Activated CD4-positive, alpha-beta T cell treated with anti-CD3 and anti-CD28 coated beads for 48 hours (primary cell): ENCODE measurements around the gene SH3BP5.

Source experiments
- DNase-seq: peaks from one replicate; pipeline ENCODE4 v3.0.0-alpha.2; 2020

Gene SH3BP5

DNA sequence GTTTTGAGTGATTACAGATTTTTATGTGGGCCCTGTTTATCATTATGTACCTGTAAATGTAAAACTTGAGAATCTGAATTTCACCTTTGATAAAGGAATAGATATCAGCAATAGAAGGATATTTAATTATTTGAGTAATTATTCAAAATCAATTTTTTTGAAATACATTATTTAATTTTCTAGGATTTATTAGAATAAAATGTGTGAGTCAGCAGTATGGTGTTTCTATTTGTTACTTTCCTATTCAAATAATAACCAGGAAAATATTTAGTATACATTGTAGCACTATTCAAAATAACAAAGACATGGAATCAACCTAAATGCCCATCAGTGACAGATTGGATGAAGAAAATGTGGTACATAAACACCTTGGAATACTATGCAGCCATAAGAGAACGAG lies 104.2 kb downstream of the SH3BP5 start:
- no peak for DNase-seq

- no peak for DNase-seq
Measured at GRCh38 chr3:15223685-15224572, 108.5 kb downstream of the SH3BP5 start.

- no peak for DNase-seq
Measured at GRCh38 chr3:15221574-15222217, 110.7 kb downstream of the SH3BP5 start.

GRCh38 chr3:15220661-15221060 lies 111.7 kb downstream of the SH3BP5 start:
- no peak for DNase-seq

DNA sequence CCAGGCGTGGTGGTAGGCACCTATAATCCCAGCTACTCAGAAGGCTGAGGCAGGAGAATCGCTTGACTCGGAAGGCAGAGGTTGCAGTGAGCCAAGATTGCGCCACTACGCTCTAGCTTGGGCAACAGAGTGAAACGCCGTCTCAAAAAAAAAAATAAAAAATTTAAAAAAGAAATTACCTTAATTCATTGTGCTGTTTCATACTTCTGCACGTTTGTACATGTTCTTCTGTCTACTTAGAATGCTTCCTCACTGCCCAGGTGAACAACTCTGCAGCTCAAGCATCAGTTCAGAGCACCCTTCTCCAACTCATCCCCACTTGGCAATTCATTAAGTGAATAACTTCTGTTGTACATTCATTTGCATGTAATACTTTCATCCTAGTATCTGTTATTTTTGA lies 112.3 kb downstream of the SH3BP5 start:
- no peak for DNase-seq

GRCh38 chr3:15218689-15219088 lies 113.7 kb downstream of the SH3BP5 start:
- DNase-seq: no peak

GRCh38 chr3:15217841-15218267 lies 114.5 kb downstream of the SH3BP5 start:
- DNase-seq: no peak

DNA sequence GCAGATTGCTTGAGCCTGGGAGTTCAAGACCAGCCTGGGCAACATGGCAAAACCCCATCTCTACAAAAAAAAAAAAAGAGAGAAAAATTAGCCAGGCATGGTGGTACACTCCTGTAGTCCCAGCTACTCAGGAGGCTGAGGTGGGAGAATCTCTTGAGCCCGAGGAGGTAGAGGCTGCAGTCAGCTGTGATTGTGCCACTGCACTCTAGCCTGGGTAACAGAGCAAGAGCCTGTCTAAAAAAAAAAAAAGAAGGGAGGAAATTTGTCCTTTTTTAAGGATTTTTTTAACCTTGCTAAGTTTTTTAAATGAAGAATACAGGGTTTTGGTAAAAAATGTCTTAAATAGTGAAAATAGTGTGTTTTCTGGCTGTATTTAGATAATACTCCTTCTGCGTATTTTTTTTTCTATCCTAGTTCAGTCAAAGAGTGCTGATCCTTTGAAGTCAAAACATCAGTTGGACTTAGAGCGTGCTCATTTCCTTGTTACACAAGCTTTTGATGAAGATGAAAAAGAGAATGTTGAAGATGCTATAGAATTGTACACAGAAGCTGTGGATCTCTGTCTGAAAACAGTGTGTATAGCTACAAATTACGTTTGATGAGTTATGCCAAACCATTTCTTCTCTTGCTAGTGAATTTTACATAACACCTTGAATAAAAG lies 115.2 kb downstream of the SH3BP5 start:
- no peak for DNase-seq

- DNase-seq: no peak
Measured at GRCh38 chr3:15216501-15216900, 115.9 kb downstream of the SH3BP5 start.

DNA sequence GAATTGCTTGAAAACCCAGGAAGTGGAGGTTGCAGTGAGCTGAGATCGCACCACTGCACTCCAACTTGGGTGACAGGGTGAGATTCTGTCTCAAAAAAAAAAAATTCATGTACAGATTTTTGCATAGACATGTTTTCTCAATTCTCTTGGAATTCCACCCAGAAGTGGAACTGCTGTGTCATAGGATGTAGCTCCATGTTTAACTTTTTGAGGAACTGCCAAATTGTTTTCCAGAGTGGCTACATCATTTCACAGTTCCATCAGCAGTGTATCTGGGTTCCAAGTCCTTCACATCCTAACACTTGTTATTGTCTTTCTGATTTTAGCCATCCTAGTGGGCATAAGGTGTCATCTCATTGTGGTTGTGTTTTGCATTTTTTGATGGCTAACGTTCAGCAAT lies 116.4 kb downstream of the SH3BP5 start:
- no peak for DNase-seq

DNA sequence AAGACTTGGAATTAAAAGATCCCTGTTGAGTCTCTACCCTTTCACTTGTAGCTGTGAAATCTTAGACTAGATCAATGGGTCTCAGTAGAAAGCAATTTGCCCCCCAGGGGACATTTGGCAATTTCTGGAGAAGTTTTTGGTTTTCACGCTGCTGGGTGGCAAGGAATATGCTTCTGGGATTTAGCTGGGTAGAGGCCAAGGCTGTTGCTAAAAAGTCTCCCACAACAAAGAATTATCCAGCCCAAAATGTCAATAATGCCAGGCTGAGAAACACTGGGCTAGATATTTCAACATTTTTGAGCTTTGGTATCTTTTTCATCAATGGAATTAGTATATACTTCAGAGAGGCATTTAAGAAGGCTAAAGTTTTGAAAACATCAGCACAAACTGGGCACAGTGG lies 117.6 kb downstream of the SH3BP5 start:
- DNase-seq: no peak

GRCh38 chr3:15211937-15212336 lies 120.4 kb downstream of the SH3BP5 start:
- DNase-seq: no peak

DNA sequence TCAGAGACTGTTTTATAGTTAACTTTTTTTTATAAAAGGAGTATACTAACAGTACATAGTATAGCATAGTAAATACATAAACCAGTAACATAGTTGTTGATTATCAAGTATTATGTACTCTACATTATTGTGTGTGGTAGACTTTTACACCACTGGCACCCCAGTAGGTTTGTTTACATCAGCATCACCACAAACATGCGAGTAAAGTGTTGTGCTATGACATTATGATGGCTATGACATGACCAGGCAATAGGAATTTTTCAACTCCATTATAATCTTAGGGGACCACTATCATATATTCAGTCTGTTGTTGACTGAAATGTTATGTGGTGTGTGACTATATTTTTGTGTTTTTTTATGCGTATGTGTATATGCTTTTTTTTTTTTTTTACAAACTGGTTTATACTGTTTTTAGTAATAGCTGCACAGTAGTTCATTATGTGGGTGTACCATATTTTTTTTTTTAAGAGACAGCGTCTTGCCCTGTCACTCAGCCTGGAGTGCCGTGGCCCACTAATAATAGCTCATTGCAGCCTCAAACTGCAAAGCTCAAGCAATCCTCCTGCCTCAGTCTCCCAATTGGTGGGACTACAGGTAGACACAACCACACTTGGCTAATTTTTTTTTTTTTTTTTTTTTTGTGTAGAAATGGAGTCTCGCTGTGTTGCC lies 124.4 kb downstream of the SH3BP5 start:
- DNase-seq: no peak

- DNase-seq: peak; percentile 40
Measured at GRCh38 chr3:15206662-15207576, 125.5 kb downstream of the SH3BP5 start.

DNA sequence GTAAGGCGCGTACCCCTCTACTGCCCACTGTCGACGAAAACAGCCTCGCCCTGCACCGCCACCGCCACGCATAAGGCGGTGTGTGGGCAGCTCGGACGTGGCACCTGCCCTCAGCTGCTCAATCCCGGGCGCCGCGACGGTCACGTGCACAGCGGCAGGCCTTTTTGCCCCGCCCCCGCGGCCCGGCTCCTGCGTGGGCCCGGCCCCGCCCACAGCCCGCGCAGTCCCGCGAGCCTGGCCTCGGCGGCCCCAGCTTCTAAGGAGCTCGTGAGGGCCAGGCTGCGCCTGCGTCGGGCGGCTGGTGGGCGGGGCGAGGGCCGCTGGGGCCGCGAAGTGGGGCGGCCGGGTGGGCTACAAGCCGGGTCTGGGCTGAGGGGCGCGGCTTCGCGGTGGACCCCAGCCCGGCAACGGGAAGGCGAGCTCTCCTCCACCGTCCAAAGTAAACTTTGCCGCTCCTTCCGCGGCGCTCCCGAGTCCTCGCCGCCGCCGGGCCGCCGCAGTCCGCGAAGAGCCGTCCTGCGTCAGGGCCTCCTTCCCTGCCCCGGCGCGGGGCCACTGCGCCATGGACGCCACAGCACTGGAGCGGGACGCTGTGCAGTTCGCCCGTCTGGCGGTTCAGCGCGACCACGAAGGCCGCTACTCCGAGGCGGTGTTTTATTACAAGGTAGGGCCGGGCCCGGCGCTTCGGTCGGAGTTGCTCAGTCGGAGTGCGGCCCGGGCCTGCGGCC lies 126.3 kb downstream of the SH3BP5 start, which contains the start of gene CAPN7:
CAPN7 (plus strand) TSS at position 313 of the 728 bp plus-strand sequence; CDS start at position 563, 250 bp downstream.
- peak; percentile 95 for DNase-seq

DNA sequence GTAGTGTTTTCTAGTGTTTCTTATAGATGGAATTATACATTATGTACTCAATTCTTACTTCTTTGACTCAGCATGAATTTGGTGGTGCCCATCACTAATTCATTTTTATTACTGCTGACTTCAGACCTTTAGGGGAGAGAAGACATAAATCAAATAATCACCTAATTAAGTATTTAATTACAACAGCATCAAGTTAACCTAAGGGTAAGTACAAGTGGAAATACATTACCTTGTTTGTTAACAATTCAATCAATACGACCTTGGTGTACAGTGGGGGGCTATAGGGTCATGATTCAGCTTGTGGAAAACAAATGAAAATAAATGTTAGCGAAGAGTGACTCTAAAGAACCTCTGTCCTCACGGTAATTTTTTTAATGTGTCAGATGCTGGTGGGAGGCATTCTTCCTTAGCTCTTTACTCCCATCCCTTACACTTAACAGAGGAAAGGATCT lies 126.9 kb downstream of the SH3BP5 start:
- DNase-seq: no peak
